CD4-positive, alpha-beta T cell (primary cell): ENCODE data around the gene TCF7. TPM values are rescaled to one million over a fixed set of nuclear protein-coding genes. Genes with fewer than 3 reads are reported as not detected.

Experiments
- ATAC-seq: fragments of 200-7000 bp; cut with Tn5 transposase; one replicate; pipeline ENCODE4 v1.10.0; 2022; ENCODE audit warnings: mild to moderate bottlenecking; ENCODE audit not compliant: poor library complexity
- CTCF ChIA-PET: fragments of 350-600 bp; sonication (Branson Sonifier 250); formaldehyde crosslinking; loops from one replicate; lab custom pipeline; 2021; ENCODE audit warnings: antibody characterized with exemption, inconsistent platforms; lab: Charles Lee
- POLR2A ChIA-PET: fragments of 350-600 bp; sonication (Branson Sonifier 250); formaldehyde crosslinking; loops from one replicate; lab custom pipeline; 2021; ENCODE audit warnings: antibody characterized with exemption, inconsistent platforms; lab: Charles Lee
- DNase-seq, 14 experiments: peaks; one replicate each; pipeline ENCODE4 v3.0.0-alpha.2; 2013 to 2020; ENCODE audit warnings: mixed read lengths in 2 of 14
- H3K27ac ChIP-seq, 2 donors: one replicate each; pipeline versions ENCODE4 v1.5.1 to v1.7.0; 2013; ENCODE audit warnings: low read length in 2 of 2, low read depth in 1 of 2, mild to moderate bottlenecking in 1 of 2
- H3K27me3 ChIP-seq, 2 experiments: 1 replicate in 1 of 2; 2 replicates in 1 of 2; pipeline versions ENCODE4 v1.6.1 to v1.7.0; 2013; ENCODE audit warnings: low read length in 2 of 2, control low read depth in 1 of 2, mild to moderate bottlenecking in 1 of 2, moderate library complexity in 1 of 2; ENCODE audit not compliant: insufficient read depth in 2 of 2, control insufficient read depth in 1 of 2
- H3K36me3 ChIP-seq: one replicate; pipeline ENCODE4 v1.6.1; 2013; ENCODE audit warnings: low read length, control low read depth; ENCODE audit not compliant: insufficient read depth
- H3K4me1 ChIP-seq: one replicate; pipeline ENCODE4 v1.6.1; 2013; ENCODE audit warnings: low read length, control low read depth; ENCODE audit not compliant: insufficient read depth
- H3K4me3 ChIP-seq: one replicate; pipeline ENCODE4 v1.5.1; 2013; ENCODE audit warnings: mild to moderate bottlenecking, low read length, moderate library complexity
- H3K9me3 ChIP-seq, 2 experiments: 1 replicate in 1 of 2; 2 replicates in 1 of 2; pipeline versions ENCODE4 v1.6.1 to v1.7.0; 2013; ENCODE audit warnings: low read length in 2 of 2, mild to moderate bottlenecking in 2 of 2, control low read depth in 1 of 2, moderate library complexity in 1 of 2; ENCODE audit not compliant: control insufficient read depth in 1 of 2, insufficient read depth in 1 of 2
- H3K27ac Mint-ChIP-seq: one replicate; pipeline ENCODE4 v1.8.0; 2020; ENCODE audit warnings: mixed read lengths
- H3K27me3 Mint-ChIP-seq: one replicate; pipeline ENCODE4 v1.8.0; 2021; ENCODE audit warnings: mixed read lengths
- H3K36me3 Mint-ChIP-seq: one replicate; pipeline ENCODE4 v1.8.0; 2021; ENCODE audit warnings: low read depth, mixed read lengths
- H3K4me1 Mint-ChIP-seq: one replicate; pipeline ENCODE4 v1.8.0; 2021; ENCODE audit warnings: low read depth, mixed read lengths
- H3K4me3 Mint-ChIP-seq: one replicate; pipeline ENCODE4 v1.8.0; 2020; ENCODE audit warnings: mild to moderate bottlenecking, mixed read lengths
- H3K9me3 Mint-ChIP-seq: one replicate; pipeline ENCODE4 v1.8.0; 2020; ENCODE audit warnings: mixed read lengths
- intact Hi-C, 2 experiments: fragments of 100-400 bp; cut with DNase I in 1 of 2; cut with micrococcal nuclease in 1 of 2; formaldehyde crosslinking; loops; one replicate each; pipeline versions ENCODE4 v1.15.1 to v1.9.0; 2023 to 2025; cut with DNase I, micrococcal nuclease
- total RNA-seq, 174 experiments: library from RNA in 2 of 174; stranded (reverse) in 2 of 174; gene quantifications; one replicate each; pipeline ENCODE4 v1.2.3 and lab custom pipeline; 2021 to 2026
- TF ChIP-seq, protein P1 (sequence below): fragments of 200-600 bp; IDR thresholded peaks from one replicate; pipeline ENCODE4 v1.8.0; 2022; ENCODE audit warnings: antibody characterized with exemption, mild to moderate bottlenecking

The TCF7 gene
- total RNA-seq, 2 experiments from 2014 or later = 480 to 493 TPM

DNA sequence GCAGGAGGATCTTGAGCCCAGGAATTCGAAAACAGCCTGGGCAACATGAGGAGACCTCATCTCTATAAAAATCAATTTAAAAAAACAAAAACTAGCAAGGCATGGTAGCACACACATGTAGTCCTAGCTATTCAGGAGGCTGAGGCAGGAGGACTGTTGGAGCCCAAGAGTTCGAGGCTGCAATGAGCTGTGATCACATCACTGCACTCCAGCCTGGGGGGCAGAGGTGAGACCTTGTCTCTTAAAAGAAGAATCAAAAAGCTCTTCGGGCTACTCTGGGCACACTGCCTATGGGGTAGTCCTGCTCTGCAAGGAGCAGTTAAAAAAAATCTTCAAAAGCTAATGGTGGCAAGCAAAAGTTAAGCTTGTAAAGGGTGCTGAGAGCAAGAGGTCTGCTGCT lies 38.8 kb downstream of the TCF7 start:
- DNase-seq = no peak

DNA sequence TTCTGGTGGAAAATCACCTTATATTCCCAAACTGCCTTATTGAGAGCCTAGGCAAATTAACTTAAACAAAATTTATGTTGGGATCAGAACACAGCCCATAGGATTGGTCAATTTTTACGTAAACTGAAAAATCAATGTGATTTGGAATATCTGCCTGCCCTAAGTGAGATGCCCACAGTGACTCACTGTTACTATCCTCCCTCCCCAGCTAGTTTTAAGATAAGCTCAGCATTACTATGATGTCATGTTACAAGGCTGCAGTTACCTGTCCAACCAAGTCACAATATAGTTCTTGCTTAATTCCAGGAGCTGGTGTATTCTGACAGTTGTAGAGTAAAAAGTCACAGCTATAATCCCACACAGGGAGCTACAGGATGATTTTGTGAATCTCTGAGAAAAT lies 39.2 kb downstream of the TCF7 start:
- ATAC-seq = no peak
- POLR2A ChIA-PET = interaction anchor here (0.9 to 24.9 kb wide), 8 partner anchors 8 to 149 kb away, joined by 3 to 350 read pairs (median 46); partner anchors contain the start of genes PPP2CA, SKP1 and VDAC1
- CTCF ChIA-PET = interaction anchor here (1.5 to 3.2 kb wide), 5 partner anchors 13 to 136 kb away, joined by 3 to 27 read pairs (median 8); no protein-coding TSS in a partner anchor
- Mint-ChIP-seq H3K9me3 (no peaks in the 10 kb centered on the region), H3K4me3 (no peak overlapping the region), H3K4me1 (peaks cover 92% of the 10 kb centered on the region), H3K36me3 (peaks cover 94% of the 10 kb centered on the region), H3K27me3 (no peaks in the 10 kb centered on the region), H3K27ac (peak overlapping the region; percentile 89)
- TF ChIP-seq, protein P1, sequence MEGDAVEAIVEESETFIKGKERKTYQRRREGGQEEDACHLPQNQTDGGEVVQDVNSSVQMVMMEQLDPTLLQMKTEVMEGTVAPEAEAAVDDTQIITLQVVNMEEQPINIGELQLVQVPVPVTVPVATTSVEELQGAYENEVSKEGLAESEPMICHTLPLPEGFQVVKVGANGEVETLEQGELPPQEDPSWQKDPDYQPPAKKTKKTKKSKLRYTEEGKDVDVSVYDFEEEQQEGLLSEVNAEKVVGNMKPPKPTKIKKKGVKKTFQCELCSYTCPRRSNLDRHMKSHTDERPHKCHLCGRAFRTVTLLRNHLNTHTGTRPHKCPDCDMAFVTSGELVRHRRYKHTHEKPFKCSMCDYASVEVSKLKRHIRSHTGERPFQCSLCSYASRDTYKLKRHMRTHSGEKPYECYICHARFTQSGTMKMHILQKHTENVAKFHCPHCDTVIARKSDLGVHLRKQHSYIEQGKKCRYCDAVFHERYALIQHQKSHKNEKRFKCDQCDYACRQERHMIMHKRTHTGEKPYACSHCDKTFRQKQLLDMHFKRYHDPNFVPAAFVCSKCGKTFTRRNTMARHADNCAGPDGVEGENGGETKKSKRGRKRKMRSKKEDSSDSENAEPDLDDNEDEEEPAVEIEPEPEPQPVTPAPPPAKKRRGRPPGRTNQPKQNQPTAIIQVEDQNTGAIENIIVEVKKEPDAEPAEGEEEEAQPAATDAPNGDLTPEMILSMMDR = no peak
- H3K9me3 ChIP-seq = no peaks in the 10 kb centered on the region
- H3K4me1 ChIP-seq = peaks cover 37% of the 10 kb centered on the region
- peaks cover 86% of the 10 kb centered on the region for H3K36me3 ChIP-seq
- H3K4me3 ChIP-seq = no peak overlapping the region
- no peaks in the 10 kb centered on the region for H3K27me3 ChIP-seq
- DNase-seq = no peak
- H3K27ac ChIP-seq = no peak overlapping the region
- intact Hi-C loops = no loop called here

More for the DNA sequence above, 38.8 kb downstream of the TCF7 start:
- Histone ChIP-seq H3K9me3 (no peaks in the 10 kb centered on the region), H3K36me3 (peaks cover 85% of the 10 kb centered on the region), H3K27ac (no peak overlapping the region), H3K4me1 (peaks cover 37% of the 10 kb centered on the region), H3K27me3 (no peaks in the 10 kb centered on the region), H3K4me3 (no peak overlapping the region)
- TF ChIP-seq, protein P1 = no peak
- H3K4me1 Mint-ChIP-seq = peaks cover 90% of the 10 kb centered on the region
- H3K4me3 Mint-ChIP-seq = no peak overlapping the region
- intact Hi-C loops = no loop called here
- no peaks in the 10 kb centered on the region for H3K27me3 Mint-ChIP-seq
- ATAC-seq = no peak
- ChIA-PET POLR2A (interaction anchor here (0.9 to 24.9 kb wide), 10 partner anchors 8 to 585 kb away, joined by 3 to 350 read pairs (median 21); partner anchors contain the start of genes CAMLG, PPP2CA, SKP1 and VDAC1), CTCF (interaction anchor here (1.5 to 3.2 kb wide), 5 partner anchors 12 to 136 kb away, joined by 3 to 27 read pairs (median 8); no protein-coding TSS in a partner anchor)
- H3K36me3 Mint-ChIP-seq = peaks cover 92% of the 10 kb centered on the region
- no peaks in the 10 kb centered on the region for H3K9me3 Mint-ChIP-seq
- peak overlapping the region; percentile 89 for H3K27ac Mint-ChIP-seq

DNA sequence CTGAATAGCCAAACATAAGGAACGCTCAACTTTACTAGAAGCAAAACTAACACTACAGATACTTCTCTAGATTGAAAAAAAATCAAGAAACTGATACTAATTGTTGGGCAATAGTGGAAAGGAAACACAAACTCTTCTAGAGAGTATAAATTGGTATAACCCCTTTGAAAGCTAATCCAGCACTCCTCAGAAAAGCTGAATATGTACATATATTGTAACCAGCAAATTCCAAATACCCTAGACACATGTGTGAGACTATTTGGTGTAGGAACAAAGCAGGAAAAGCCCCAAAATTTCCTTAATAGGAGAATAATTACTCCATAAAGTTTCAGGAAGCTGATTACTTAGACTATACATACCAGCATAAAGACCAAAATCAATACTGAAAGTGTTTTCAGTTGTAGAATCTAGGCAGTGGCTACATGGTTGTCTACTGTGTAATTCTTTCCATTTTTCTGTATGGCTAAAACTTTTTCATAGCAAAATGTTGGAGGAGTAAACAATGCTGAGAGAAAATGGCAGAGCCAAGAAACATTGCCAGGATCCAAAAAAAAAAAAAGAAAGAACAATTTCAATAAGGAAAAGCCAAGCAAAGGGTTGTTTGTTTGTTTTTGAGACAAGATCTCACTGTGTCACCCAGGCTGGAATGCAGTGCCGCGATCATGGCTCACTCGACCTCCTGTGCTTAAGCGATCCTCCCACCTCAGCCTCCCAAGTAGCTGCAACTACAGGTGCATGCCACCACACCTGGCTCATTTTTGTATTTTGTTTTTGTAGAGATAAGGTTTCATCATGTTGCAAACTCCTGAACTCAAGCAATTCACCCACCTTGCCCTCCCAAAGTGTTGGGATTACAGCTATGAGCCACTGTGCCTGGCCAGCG lies 47.3 kb downstream of the TCF7 start:
- H3K4me1 ChIP-seq = peaks cover 13% of the 10 kb centered on the region
- H3K27me3 ChIP-seq = no peaks in the 10 kb centered on the region
- H3K36me3 ChIP-seq = peaks cover 76% of the 10 kb centered on the region
- ATAC-seq (no peak), DNase-seq (no peak)
- H3K4me1 Mint-ChIP-seq = peaks cover 54% of the 10 kb centered on the region
- POLR2A ChIA-PET = interaction anchor here (0.8 to 6.5 kb wide), 6 partner anchors 10 to 784 kb away, joined by 3 to 70 read pairs (median 4); partner anchors contain the start of gene SKP1
- no peaks in the 10 kb centered on the region for H3K27me3 Mint-ChIP-seq
- H3K27ac ChIP-seq = no peak overlapping the region
- H3K4me3 ChIP-seq = no peak overlapping the region
- H3K9me3 ChIP-seq = peaks cover 0 to 7% of the 10 kb centered on the region in 2 experiments
- TF ChIP-seq, protein P1 = no peak
- H3K4me3 Mint-ChIP-seq = no peak overlapping the region
- peaks cover 88% of the 10 kb centered on the region for H3K36me3 Mint-ChIP-seq
- no peaks in the 10 kb centered on the region for H3K9me3 Mint-ChIP-seq
- intact Hi-C loops = no loop called here
- CTCF ChIA-PET = interaction anchor here (0.9 to 1.1 kb wide), 2 partner anchors 122 kb away, joined by 4 to 5 read pairs; no protein-coding TSS in a partner anchor
- H3K27ac Mint-ChIP-seq = peak overlapping the region; percentile 26
